Measurements from ENCODE around the gene EML1. TPM values are rescaled to one million over a fixed set of nuclear protein-coding genes. Genes with fewer than 3 reads are reported as not detected.

Gene EML1
- total RNA-seq, 4 donors from 2014 or later: 11.0 to 57.5 (median 24.5) TPM

- TF ChIP-seq CTCF (IDR thresholded peaks at IDR 0.05; ENCODE audit: low read depth): no peak
Measured at GRCh38 chr14:99875421-99875820, 82.2 kb downstream of the EML1 start.

- no peak for TF ChIP-seq CTCF (IDR thresholded peaks at IDR 0.05; ENCODE audit: low read depth)
Measured at GRCh38 chr14:99875836-99876235, 82.6 kb downstream of the EML1 start.

GRCh38 chr14:99876406-99876805 lies 83.2 kb downstream of the EML1 start:
- TF ChIP-seq CTCF (IDR thresholded peaks at IDR 0.05; ENCODE audit: low read depth): no peak

- TF ChIP-seq CTCF (IDR thresholded peaks at IDR 0.05; ENCODE audit: low read depth): no peak
Measured at GRCh38 chr14:99878563-99878962, 85.3 kb downstream of the EML1 start.

GRCh38 chr14:99879401-99880295 lies 86.4 kb downstream of the EML1 start:
- TF ChIP-seq CTCF (IDR thresholded peaks at IDR 0.05; ENCODE audit: low read depth): no peak

GRCh38 chr14:99880651-99881420 lies 87.6 kb downstream of the EML1 start:
- no peak for TF ChIP-seq CTCF (IDR thresholded peaks at IDR 0.05; ENCODE audit: low read depth)

Data from subcutaneous adipose tissue (tissue), 4 donors.